IPS DF 4.7 (cell line): Measurements from ENCODE around the gene NR1I3.
A peak's percentile ranks its signal among the peaks of the same experiment; 100 is the strongest.
"Not testable (repeated sequence)": the region's sequence is repeated elsewhere in the genome, so short reads cannot be mapped to it uniquely, and the experiment has no call there.

ENCODE experiments used
- DNase-seq: peaks from one replicate; pipeline ENCODE4 v3.0.0-alpha.2; 2013; ENCODE audit warnings: low spot score; ENCODE audit errors: extremely low read depth

NR1I3 gene

DNA sequence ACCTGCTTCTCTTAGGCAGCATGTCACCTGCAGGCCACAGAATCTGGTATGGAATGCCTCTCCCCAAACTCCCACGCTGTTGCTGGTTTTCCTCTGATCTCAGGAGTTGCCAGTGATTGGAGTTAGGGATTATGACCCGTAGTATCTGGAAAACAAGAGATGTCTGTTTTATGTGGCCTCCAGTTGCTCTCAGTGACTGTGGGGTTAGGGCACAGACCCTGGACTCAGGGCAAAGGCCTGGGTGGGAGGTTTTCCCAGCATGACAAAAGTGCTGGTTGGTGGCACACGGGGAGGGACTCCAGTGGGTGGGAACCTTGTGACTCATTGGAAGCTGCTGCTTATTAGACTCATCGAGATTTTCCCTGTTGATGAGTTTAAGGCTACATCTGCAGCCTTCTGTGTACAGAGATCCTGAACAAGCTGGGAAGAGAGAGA lies at the start of gene NR1I3:
Gene NR1I3, minus strand, starts transcription at position 165 of the 435 bp plus-strand sequence. CDS start 1,638 bp downstream, outside the sequence.
- DNase-seq: no peak

- no peak for DNase-seq
Measured at GRCh38 chr1:161287482-161288054, 49.6 kb upstream of the NR1I3 start.

- no peak for DNase-seq
Measured at GRCh38 chr1:161285521-161285920, 47.5 kb upstream of the NR1I3 start.

DNA sequence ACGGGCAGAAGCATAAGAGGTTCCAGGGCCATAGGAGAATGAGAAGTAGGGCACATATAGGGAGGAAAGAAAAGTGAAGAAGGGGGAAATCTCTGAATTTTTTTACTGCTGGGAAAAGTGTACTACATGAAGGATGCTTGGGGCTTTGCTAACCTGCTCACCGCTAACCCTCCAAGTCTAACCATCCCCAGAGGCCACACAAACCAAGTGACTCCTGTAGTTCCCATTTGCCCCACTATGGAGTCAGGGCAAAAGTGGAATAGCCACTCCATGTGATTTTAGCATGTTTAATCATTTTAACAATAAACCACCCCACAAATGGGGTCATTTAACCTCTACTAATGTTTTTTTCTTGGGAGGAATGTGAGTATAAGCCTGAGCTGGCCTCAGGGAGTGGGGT lies 47.1 kb upstream of the NR1I3 start:
- DNase-seq: no peak

GRCh38 chr1:161282991-161283390 lies 45.0 kb upstream of the NR1I3 start:
- no peak for DNase-seq

DNA sequence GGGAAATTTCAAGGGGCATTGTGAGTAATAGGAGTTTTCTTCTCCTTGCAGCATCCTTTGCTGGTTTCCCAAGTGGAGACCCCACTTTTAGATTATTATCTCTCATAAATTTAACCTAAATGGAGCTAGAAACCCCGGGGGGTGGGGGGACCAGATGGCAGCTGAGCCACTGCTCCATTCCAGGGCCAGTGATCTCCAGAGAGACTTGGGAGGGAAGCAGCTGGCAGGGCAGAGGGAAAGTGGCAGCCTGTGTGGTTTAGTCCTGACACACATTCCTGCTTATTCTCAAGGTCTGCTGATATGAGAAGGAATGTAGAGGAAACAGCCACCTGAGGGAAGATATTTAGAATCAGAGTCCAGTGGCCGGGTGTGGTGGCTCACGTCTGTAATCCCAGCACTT lies 36.9 kb upstream of the NR1I3 start:
- no peak for DNase-seq

DNA sequence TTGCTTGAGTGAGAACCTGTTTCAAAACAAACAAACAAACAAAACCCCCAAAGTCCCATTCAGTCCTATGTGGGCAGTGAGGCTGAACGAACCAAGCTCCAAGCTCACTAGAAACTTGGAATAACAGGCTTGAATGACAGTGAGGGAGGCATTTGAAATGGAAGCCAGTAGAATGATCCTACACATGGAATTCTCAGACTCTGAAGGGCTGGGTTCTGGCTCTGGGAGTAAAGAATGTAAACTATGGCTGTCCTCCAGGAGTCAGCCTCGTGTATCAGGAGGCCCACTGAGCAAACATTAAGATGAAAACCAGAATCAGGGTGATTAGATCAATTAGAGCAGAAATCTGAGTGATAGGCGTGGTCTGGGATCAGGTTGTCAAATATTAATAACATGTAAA lies 35.4 kb upstream of the NR1I3 start:
- DNase-seq: no peak

DNA sequence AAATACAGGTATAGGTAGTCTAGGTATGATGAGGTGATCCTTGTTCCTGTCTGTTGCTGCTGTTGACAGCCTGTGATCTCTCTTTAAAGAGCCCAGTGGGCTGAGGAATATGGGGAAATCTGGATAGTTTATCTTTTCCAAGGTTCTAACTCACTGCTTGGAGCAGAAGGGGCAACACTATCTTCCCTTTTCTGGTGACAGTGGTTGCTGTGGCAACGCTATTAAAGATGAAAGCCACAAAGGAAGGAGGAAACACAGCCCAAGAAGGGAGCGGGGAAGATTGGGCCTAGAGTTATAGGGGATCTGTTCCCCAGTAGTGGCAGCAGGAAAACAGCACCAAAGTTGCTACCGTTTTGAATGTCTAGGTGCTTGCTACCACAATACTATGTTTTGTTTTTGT lies 29.3 kb upstream of the NR1I3 start:
- DNase-seq: no peak

DNA sequence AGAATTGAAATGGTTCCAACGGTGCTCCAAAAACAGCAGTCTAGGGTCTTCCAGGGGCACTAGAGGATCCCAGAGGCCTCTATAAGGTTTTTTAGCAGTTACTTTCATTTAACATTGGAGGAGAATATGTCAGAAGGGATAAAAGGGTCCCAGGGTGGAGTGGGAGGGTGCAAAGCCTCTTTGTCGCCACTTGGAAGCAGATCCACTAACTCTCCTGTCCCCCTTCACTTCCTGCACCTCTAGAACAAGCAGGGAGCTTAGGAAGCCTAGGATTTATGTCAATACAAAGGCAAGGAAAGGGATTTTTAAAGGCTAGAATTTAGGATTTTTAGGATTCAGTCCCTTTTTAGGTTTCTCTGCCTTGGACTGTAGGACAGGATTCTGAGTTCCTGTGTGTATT lies 28.8 kb upstream of the NR1I3 start:
- no peak for DNase-seq

- no peak for DNase-seq
Measured at GRCh38 chr1:161266202-161266601, 28.2 kb upstream of the NR1I3 start.

DNA sequence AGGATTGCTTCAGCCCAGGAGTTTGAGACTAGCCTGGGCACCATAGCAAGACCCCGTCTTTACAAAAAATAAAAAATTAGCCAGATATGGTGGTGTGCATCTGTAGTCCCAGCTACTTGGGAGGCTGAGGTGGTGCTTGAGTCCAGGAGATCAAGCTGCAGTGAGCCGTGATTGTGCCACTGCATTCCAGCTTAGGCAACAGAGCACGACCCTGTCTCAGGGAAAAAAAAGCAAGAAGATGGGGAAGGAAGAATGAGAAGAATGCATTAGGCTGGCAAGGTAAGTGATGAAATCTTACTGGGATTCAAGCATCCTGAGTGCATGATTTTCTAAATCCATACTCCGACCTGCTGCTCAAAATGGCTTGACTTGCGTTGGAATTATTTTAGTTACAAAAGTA lies 27.3 kb upstream of the NR1I3 start:
- no peak for DNase-seq

GRCh38 chr1:161261261-161262235 lies 23.5 kb upstream of the NR1I3 start:
- DNase-seq: no peak

DNA sequence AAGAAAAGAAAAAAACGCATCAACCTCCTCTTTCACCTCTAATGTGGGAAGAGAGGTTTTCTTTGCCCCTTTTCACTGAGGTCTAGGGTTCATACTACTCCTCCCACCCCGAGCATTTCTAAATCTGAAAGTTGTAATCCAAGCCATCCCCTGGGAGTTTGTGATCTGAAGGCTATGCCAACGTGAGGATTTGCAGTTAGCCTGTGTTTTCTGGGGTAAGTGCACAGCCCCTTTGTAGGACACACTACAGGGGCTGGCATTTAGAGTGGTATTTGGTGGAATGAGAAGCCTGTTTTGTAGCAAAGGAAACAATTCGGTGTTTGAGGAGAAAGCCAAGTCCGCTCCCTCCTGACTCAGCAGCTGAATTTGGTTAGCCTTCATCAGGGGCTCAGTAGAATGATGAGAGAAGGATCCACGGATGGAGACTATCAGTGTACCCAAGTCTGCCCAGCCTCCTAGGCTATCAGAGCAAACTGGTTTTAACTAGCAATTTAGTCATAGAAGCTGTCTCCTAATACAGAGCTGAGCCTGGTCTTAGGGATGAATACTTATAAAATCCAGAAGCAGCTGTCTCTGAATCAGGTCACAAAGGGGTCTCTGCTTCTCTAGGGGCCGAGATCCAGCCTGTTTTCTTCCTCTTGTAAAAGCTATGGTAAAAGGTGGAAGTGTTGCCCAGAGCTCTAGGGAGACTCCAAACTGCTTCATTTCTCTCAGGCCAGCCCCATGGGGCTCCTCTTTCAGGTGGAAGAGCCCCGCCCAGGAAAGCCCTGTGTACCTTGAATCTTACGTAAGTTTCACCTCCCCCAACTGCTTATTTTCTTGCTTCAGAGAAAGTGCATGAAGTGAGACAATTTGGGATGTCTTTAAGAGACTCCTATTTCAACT lies 22.6 kb upstream of the NR1I3 start:
- DNase-seq: no peak

DNA sequence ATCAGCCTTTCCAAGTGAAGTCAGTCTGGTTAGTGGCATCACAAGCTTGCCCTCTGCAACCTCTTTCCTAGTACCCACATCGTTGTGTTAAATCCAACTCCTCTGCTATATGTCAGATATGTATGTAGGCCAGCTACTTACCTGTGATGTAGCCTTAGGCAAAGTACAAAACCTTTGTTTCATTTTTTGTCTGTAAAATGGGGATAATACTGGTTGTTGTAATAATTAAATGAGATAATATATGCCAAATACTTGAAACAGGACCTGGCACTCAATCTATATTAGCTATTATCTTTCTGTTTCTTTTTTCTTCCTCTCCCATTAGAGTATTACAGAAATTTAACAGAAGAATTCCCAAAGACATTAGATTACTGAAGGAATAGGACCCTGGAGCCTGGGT lies 21.8 kb upstream of the NR1I3 start:
- DNase-seq: no peak

GRCh38 chr1:161259345-161259702 lies 21.3 kb upstream of the NR1I3 start:
- DNase-seq: no peak

DNA sequence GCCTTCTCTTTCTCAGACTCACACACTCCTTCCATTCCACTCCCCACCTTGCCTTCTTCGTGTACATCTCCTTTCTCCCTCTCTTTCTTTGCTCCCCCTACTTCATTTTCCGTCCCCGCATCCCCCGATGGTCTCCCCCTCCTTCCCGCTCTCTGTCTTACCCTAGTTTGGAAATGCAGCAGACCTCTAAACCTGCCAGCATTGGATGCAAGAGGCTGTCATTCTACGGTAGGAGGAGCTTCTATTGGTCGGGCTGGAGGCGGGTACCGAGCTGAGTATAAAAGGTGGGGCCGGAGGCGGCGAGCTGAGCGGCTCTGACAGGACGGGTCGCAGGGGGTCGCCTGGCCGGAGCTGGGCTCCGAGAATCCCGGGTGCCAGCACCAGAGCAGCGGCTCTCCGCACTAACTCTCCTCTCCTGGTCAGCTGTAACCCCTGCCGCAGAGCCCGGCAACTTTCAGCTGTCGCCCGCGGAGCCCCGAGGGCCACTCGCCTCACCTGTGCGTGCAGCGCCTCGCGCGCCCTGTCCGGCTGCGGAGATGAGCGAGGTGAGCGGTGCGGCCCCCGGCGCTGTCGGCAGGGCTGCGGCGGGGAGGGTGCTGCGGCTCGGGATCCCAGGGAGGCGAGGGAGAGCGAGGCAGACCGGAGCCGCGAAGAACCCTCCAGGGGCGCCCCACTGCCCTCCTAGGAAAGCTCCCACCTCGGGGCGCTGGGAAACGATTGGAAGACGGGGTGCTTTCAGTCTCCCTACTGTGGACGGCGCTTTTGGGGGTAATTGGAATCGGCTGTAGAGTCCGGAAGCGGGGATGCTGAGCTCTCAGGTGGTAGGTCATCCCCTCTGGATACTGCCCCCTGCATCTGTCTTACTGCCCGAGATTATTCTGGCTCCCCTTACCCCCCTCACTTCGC lies 20.7 kb upstream of the NR1I3 start, which contains the start of gene PCP4L1:
Gene PCP4L1, plus strand, starts transcription at position 307 of the 906 bp plus-strand sequence. Its CDS starts 230 bp downstream, at position 537.
- DNase-seq: peak; percentile 68

GRCh38 chr1:161257109-161257508 lies 19.1 kb upstream of the NR1I3 start:
- not testable (repeated sequence) for DNase-seq

DNA sequence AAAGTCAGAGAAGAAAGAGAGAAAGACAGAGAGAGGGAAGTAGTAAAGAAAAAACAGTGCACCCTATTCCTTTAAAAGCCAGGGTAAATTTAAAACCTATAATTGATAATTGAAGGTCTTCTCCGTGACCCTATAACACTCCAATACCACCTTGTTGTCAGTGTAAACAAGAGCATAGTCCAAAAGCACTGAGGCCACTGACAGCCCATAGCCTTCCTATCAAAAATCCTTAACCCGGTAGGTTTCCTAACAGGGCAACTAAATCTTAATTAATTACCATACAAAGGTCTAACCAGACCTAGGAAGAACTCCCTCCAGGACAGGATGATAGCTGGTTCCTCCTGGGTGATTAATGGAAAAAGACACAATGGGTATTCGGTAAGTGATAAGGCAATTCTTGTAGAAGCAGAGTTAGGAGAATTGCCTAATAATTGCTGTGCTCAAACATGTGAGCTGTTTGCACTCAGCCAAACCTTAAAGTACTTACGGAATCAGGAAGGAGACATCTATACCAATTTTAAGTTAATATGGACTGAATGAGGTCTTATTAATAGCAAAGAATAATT lies 18.0 kb upstream of the NR1I3 start:
- not testable (repeated sequence) for DNase-seq

DNA sequence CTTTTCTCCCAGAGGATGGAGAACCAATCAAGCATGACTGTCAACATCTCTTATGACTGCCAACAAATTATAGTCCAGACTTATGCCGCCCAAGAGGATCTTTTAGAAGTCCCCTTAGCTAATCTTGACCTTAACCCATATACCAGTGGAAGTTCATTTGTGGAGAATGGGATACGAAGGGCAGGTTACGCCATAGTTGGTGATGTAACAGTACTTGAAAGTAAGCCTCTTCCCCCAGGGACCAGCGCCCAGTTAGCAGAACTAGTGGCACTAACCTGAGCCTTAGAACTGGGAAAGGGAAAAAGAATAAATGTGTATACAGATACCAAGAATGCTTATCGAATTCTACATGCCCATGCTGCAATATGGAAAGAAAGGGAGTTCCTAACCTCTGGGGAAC lies 17.3 kb upstream of the NR1I3 start:
- not testable (repeated sequence) for DNase-seq

DNA sequence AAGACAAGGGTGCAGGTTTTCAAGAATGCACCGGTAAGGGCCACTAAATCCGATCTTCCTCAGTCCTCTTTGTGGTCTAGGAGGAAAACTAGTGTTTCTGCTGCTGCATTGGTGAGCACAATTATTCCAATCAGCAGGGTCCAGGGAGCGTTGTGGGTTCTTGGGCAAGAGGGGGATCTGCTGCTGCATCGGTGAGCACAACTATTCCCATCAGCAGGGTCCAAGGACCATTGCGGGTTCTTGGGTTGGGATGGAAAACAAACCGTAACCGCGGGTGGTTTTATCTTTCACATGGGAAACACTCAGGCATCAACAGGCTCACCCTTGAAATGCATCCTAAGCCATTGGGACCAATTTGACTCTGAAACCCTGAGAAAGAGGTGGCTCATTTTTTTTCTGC lies 13.6 kb upstream of the NR1I3 start:
- DNase-seq: no peak
